K562 (cell line): ENCODE data around the gene SLC9A3. TPM values are rescaled to one million over a fixed set of nuclear protein-coding genes. Genes with fewer than 3 reads are reported as not detected.
A peak's percentile ranks its signal among the peaks of the same experiment; 100 is the strongest.

Experiments
- CBFA2T3 ChIP-seq: fragments of 450-650 bp; IDR thresholded peaks from 2 replicates; pipeline ENCODE4 v1.6.1; 2017
- DACH1 ChIP-seq: fragments of 450-650 bp; IDR thresholded peaks from 2 replicates; pipeline ENCODE4 v1.6.1; 2018; ENCODE audit not compliant: partially characterized antibody
- FOXK1 ChIP-seq: sonication (generic); formaldehyde crosslinking; IDR thresholded peaks from 2 replicates; pipeline ENCODE4 v1.8.0; 2022; ENCODE audit warnings: missing genetic modification reagents, mild to moderate bottlenecking, borderline replicate concordance
- POLR2H ChIP-seq: IDR thresholded peaks from 2 replicates; pipeline ENCODE4 v1.6.1; 2016; ENCODE audit warnings: missing genetic modification characterization, low read depth, mild to moderate bottlenecking, control low read depth, missing compliant biosample characterization, moderate library complexity
- SAP30 ChIP-seq: fragments of 200-600 bp; sonication (generic); IDR thresholded peaks from 2 replicates; pipeline ENCODE4 v1.6.1; 2012; ENCODE audit warnings: borderline replicate concordance, low read depth, mild to moderate bottlenecking, moderate library complexity, low read length, control low read depth, inconsistent platforms; ENCODE audit not compliant: insufficient read depth, poor library complexity, severe bottlenecking
- TAF7 ChIP-seq: fragments of 450-650 bp; IDR thresholded peaks from 2 replicates; pipeline ENCODE4 v1.6.1; 2016; ENCODE audit warnings: missing genetic modification characterization, missing compliant biosample characterization
- polyA plus RNA-seq, 8 experiments: library from polyadenylated mRNA; depleted of rRNA in 4 of 8; stranded (reverse) in 5 of 8; unstranded in 3 of 8; fragments of >200 nt; fragmentation: Nextera tagmentation in 2 of 8; fragmentation: Illumina TruSeq in 1 of 8; extraction: Ambion mirVana in 2 of 8; extraction: Trizol in 1 of 8; gene quantifications; 2 replicates each; pipeline versions ENCODE4 v1.2.1 to v1.2.3, GENCODE V29; 2011 to 2014; ENCODE audit warnings: inconsistent platforms in 1 of 8, missing spikeins in 1 of 8
- total RNA-seq, 7 experiments: library from RNA; depleted of rRNA in 6 of 7; stranded (reverse); fragments of >200 nt in 6 of 7; fragmentation: Illumina TruSeq in 2 of 7; extraction: Trizol in 2 of 7; gene quantifications; 2 replicates each; pipeline versions ENCODE4 v1.2.1 to v1.2.3, GENCODE V29; 2011 to 2021; ENCODE audit warnings: low replicate concordance in 1 of 7
- TF ChIP-seq, protein P1 (sequence below): fragments of 250-450 bp; sonication (Bioruptor Pico); IDR thresholded peaks from 2 replicates; pipeline ENCODE4 v1.4.0; 2020
- TF ChIP-seq, protein P2 (sequence below): fragments of 450-650 bp; IDR thresholded peaks from 2 replicates; pipeline ENCODE4 v1.6.1; 2017; ENCODE audit warnings: antibody characterized with exemption
- TF ChIP-seq, protein P3 (sequence below): fragments of 450-650 bp; IDR thresholded peaks from 2 replicates; pipeline ENCODE4 v1.6.1; 2016; ENCODE audit warnings: mild to moderate bottlenecking, moderate library complexity
- TF ChIP-seq, protein P4 (sequence below): sonication (generic); formaldehyde crosslinking; IDR thresholded peaks from 2 replicates; pipeline ENCODE4 v1.8.1; 2022; ENCODE audit warnings: missing genetic modification reagents

The SLC9A3 gene
- total and polyA plus RNA-seq, 9 of the 15 experiments (the other 6 are each of a cell fraction or from before 2014, with no cell fraction given): 1.5 to 5.8 (median 3.7) TPM; not detected in 2

DNA sequence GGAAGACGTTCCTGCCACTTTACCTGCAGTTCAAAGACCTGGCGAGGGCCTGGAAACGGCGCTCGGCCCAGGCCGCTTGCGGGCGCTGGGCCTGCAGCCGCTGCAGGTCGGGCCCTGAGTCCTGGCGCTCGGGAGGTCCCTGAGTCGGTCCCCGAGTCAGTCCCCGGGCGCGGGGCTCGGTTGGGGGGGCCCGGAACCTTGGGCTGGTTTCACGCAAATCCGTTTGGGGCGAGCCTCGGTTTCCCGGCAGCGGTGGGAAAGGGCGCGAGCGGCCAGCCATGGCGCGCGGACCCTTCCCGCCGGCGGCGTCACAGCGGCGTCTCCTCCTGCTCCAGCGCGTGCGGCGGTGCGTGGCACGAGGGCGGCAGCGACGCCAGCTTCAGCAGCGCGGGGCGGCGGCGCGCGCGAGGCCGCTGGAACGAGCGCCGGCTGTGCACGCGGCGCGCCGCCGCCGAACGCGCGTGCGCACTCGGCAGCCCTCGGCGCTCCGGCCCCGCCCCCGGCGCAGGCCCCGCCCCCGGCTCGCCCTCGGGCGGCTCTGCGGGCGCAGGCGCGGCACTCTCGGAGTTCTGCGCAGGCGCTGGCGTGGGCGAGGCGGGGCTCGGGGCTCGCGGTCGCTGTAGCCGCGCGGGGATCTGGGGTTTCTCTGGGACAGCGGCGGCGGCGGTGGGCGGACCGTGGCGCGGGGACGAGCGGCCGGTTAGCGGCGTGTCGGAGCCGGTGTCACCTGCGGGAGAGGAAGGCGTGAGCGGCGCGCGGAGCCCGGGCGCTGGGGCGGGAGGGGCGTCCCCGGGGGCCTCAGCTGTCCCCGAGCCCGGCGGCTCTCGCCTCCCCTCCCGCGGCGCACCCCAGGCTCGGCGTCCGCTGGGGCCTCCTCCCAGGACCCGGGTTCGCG lies 51.3 kb downstream of the SLC9A3 start (continued):
- TF ChIP-seq, protein P1, sequence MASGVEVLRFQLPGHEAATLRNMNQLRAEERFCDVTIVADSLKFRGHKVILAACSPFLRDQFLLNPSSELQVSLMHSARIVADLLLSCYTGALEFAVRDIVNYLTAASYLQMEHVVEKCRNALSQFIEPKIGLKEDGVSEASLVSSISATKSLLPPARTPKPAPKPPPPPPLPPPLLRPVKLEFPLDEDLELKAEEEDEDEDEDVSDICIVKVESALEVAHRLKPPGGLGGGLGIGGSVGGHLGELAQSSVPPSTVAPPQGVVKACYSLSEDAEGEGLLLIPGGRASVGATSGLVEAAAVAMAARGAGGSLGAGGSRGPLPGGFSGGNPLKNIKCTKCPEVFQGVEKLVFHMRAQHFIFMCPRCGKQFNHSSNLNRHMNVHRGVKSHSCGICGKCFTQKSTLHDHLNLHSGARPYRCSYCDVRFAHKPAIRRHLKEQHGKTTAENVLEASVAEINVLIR (CRISPR knock-in tag): no peak
- TF ChIP-seq CBFA2T3: no peak
- TF ChIP-seq SAP30: peak; percentile 57
- TF ChIP-seq, protein P2, sequence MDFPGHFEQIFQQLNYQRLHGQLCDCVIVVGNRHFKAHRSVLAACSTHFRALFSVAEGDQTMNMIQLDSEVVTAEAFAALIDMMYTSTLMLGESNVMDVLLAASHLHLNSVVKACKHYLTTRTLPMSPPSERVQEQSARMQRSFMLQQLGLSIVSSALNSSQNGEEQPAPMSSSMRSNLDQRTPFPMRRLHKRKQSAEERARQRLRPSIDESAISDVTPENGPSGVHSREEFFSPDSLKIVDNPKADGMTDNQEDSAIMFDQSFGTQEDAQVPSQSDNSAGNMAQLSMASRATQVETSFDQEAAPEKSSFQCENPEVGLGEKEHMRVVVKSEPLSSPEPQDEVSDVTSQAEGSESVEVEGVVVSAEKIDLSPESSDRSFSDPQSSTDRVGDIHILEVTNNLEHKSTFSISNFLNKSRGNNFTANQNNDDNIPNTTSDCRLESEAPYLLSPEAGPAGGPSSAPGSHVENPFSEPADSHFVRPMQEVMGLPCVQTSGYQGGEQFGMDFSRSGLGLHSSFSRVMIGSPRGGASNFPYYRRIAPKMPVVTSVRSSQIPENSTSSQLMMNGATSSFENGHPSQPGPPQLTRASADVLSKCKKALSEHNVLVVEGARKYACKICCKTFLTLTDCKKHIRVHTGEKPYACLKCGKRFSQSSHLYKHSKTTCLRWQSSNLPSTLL: no peak
- TF ChIP-seq POLR2H (tag): no peak
- no peak for TF ChIP-seq DACH1
- no peak for TF ChIP-seq FOXK1 (CRISPR knock-in tag)
- TF ChIP-seq TAF7: no peak
- TF ChIP-seq, protein P3, sequence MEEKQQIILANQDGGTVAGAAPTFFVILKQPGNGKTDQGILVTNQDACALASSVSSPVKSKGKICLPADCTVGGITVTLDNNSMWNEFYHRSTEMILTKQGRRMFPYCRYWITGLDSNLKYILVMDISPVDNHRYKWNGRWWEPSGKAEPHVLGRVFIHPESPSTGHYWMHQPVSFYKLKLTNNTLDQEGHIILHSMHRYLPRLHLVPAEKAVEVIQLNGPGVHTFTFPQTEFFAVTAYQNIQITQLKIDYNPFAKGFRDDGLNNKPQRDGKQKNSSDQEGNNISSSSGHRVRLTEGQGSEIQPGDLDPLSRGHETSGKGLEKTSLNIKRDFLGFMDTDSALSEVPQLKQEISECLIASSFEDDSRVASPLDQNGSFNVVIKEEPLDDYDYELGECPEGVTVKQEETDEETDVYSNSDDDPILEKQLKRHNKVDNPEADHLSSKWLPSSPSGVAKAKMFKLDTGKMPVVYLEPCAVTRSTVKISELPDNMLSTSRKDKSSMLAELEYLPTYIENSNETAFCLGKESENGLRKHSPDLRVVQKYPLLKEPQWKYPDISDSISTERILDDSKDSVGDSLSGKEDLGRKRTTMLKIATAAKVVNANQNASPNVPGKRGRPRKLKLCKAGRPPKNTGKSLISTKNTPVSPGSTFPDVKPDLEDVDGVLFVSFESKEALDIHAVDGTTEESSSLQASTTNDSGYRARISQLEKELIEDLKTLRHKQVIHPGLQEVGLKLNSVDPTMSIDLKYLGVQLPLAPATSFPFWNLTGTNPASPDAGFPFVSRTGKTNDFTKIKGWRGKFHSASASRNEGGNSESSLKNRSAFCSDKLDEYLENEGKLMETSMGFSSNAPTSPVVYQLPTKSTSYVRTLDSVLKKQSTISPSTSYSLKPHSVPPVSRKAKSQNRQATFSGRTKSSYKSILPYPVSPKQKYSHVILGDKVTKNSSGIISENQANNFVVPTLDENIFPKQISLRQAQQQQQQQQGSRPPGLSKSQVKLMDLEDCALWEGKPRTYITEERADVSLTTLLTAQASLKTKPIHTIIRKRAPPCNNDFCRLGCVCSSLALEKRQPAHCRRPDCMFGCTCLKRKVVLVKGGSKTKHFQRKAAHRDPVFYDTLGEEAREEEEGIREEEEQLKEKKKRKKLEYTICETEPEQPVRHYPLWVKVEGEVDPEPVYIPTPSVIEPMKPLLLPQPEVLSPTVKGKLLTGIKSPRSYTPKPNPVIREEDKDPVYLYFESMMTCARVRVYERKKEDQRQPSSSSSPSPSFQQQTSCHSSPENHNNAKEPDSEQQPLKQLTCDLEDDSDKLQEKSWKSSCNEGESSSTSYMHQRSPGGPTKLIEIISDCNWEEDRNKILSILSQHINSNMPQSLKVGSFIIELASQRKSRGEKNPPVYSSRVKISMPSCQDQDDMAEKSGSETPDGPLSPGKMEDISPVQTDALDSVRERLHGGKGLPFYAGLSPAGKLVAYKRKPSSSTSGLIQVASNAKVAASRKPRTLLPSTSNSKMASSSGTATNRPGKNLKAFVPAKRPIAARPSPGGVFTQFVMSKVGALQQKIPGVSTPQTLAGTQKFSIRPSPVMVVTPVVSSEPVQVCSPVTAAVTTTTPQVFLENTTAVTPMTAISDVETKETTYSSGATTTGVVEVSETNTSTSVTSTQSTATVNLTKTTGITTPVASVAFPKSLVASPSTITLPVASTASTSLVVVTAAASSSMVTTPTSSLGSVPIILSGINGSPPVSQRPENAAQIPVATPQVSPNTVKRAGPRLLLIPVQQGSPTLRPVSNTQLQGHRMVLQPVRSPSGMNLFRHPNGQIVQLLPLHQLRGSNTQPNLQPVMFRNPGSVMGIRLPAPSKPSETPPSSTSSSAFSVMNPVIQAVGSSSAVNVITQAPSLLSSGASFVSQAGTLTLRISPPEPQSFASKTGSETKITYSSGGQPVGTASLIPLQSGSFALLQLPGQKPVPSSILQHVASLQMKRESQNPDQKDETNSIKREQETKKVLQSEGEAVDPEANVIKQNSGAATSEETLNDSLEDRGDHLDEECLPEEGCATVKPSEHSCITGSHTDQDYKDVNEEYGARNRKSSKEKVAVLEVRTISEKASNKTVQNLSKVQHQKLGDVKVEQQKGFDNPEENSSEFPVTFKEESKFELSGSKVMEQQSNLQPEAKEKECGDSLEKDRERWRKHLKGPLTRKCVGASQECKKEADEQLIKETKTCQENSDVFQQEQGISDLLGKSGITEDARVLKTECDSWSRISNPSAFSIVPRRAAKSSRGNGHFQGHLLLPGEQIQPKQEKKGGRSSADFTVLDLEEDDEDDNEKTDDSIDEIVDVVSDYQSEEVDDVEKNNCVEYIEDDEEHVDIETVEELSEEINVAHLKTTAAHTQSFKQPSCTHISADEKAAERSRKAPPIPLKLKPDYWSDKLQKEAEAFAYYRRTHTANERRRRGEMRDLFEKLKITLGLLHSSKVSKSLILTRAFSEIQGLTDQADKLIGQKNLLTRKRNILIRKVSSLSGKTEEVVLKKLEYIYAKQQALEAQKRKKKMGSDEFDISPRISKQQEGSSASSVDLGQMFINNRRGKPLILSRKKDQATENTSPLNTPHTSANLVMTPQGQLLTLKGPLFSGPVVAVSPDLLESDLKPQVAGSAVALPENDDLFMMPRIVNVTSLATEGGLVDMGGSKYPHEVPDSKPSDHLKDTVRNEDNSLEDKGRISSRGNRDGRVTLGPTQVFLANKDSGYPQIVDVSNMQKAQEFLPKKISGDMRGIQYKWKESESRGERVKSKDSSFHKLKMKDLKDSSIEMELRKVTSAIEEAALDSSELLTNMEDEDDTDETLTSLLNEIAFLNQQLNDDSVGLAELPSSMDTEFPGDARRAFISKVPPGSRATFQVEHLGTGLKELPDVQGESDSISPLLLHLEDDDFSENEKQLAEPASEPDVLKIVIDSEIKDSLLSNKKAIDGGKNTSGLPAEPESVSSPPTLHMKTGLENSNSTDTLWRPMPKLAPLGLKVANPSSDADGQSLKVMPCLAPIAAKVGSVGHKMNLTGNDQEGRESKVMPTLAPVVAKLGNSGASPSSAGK: peak; percentile 94
- TF ChIP-seq, protein P4, sequence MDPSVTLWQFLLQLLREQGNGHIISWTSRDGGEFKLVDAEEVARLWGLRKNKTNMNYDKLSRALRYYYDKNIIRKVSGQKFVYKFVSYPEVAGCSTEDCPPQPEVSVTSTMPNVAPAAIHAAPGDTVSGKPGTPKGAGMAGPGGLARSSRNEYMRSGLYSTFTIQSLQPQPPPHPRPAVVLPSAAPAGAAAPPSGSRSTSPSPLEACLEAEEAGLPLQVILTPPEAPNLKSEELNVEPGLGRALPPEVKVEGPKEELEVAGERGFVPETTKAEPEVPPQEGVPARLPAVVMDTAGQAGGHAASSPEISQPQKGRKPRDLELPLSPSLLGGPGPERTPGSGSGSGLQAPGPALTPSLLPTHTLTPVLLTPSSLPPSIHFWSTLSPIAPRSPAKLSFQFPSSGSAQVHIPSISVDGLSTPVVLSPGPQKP (CRISPR knock-in tag): no peak
